PC-9 (cell line): ENCODE results near the gene RASL12. TPM values are rescaled to one million over a fixed set of nuclear protein-coding genes. Genes with fewer than 3 reads are reported as not detected.

Experiments used
- BruUV-seq: library from RNA; stranded (reverse); fragments of 400-500 nt; replicated peaks from 2 replicates; lab custom pipeline; 2021; lab: Mats Ljungman, UMichigan
- CTCF ChIA-PET: fragments of 300-600 bp; sonication (Branson Sonifier 250); formaldehyde crosslinking; loops from one replicate; lab custom pipeline; 2022; ENCODE audit warnings: antibody characterized with exemption; lab: Charles Lee
- POLR2A ChIA-PET: fragments of 300-600 bp; sonication (Branson Sonifier 250); formaldehyde crosslinking; loops from one replicate; lab custom pipeline; 2022; ENCODE audit warnings: antibody characterized with exemption; ENCODE audit not compliant: unreplicated experiment; lab: Charles Lee
- DNase-seq, 2 experiments: peaks; one replicate each; pipeline versions ENCODE4 v3.0.0 to v3.0.0-alpha.2; 2015 to 2022; ENCODE audit warnings: mixed read lengths in 1 of 2
- H2AFZ ChIP-seq: fragments of 200-600 bp; sonication (generic); 2 replicates; pipeline ENCODE4 v1.8.1; 2017; ENCODE audit warnings: antibody characterized with exemption
- H3F3A ChIP-seq: fragments of 200-600 bp; sonication (generic); 2 replicates; pipeline ENCODE4 v1.8.1; 2017; ENCODE audit warnings: antibody characterized with exemption, mild to moderate bottlenecking, low read depth; ENCODE audit not compliant: insufficient read depth
- H3K27ac ChIP-seq: fragments of 200-600 bp; sonication (generic); 2 replicates; pipeline ENCODE4 v1.6.1; 2016; ENCODE audit warnings: mixed run types
- H3K27me3 ChIP-seq: fragments of 200-600 bp; sonication (generic); 2 replicates; pipeline ENCODE4 v1.6.1; 2016; ENCODE audit warnings: low read depth, mixed run types; ENCODE audit not compliant: insufficient read depth
- H3K36me3 ChIP-seq: fragments of 200-600 bp; sonication (generic); 2 replicates; pipeline ENCODE4 v1.6.1; 2016; ENCODE audit warnings: low read depth, mixed run types
- H3K4me1 ChIP-seq: fragments of 200-600 bp; sonication (generic); replicated peaks from 2 replicates; pipeline ENCODE4 v1.6.1; 2016; ENCODE audit warnings: mixed run types; ENCODE audit not compliant: insufficient read depth
- H3K4me2 ChIP-seq: fragments of 200-600 bp; sonication (generic); 2 replicates; pipeline ENCODE4 v1.6.1; 2017; ENCODE audit warnings: mixed run types
- H3K4me3 ChIP-seq: fragments of 200-600 bp; sonication (generic); 2 replicates; pipeline ENCODE4 v1.6.1; 2016; ENCODE audit warnings: mixed run types
- H3K79me2 ChIP-seq: fragments of 200-600 bp; sonication (generic); 2 replicates; pipeline ENCODE4 v1.6.1; 2017; ENCODE audit warnings: low read depth, mixed run types
- H3K9me2 ChIP-seq: fragments of 200-600 bp; sonication (generic); 2 replicates; pipeline ENCODE4 v1.8.1; 2017; ENCODE audit warnings: mild to moderate bottlenecking; ENCODE audit not compliant: insufficient read depth
- H3K9me3 ChIP-seq: fragments of 200-600 bp; sonication (generic); 2 replicates; pipeline ENCODE4 v1.8.1; 2016; ENCODE audit warnings: low read depth; ENCODE audit not compliant: insufficient read depth
- H4K20me1 ChIP-seq: fragments of 200-600 bp; sonication (generic); 2 replicates; pipeline ENCODE4 v1.8.1; 2017; ENCODE audit not compliant: insufficient read depth
- EZH2 ChIP-seq: fragments of 200-600 bp; sonication (generic); IDR thresholded peaks from 2 replicates; pipeline ENCODE4 v1.8.0; 2017; ENCODE audit warnings: antibody characterized with exemption, low read depth
- intact Hi-C: fragments of 100-400 bp; cut with micrococcal nuclease; formaldehyde crosslinking; loops from one replicate; pipeline ENCODE4 v1.10.0; 2022; ENCODE audit not compliant: unreplicated experiment
- total RNA-seq: library from RNA; stranded (reverse); gene quantifications from 2 replicates; pipeline ENCODE4 v1.2.3, GENCODE V29; 2021
- TF ChIP-seq, protein P1 (sequence below): fragments of 200-600 bp; sonication (generic); conservative IDR thresholded peaks from 2 replicates; pipeline ENCODE4 v1.6.1; 2017; ENCODE audit warnings: mixed run types, antibody characterized with exemption, mild to moderate bottlenecking, moderate library complexity

Gene RASL12
- total RNA-seq, 1 experiment from 2014 or later: not detected

DNA sequence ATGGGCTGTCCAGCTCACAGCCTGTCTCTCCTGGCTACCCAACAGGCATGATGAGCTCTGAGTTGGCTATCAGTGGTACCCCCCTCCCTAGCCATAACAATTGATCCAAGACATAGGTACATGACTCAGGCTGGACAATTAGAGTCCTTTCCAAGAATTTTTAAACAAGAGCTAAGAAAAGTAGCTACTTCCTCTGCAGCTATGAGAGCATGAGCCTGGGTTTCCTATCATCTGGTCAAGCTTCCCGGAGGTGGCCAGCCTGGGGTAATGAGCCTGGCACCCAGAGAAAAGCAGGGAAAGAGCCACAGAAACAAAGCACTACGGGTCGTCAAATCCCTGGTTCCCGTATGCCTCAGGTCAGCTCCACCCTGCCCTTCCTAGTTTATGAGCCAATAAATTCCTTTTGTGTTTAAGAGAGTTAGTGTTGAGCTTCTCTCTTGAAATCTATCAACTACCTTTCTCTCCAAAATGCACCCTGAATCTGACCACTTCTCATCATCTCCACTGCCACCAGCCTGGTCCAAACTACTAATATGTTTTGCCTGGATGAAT, 24.9 kb downstream of the RASL12 start:
- Histone ChIP-seq H3K4me1 (peaks cover 23% of the 10 kb centered on the region), H3F3A (peaks cover 16% of the 10 kb centered on the region), H2AFZ (no peak overlapping the region), H4K20me1 (no peaks in the 10 kb centered on the region), H3K9me3 (no peaks in the 10 kb centered on the region), H3K36me3 (no peaks in the 10 kb centered on the region), H3K4me2 (no peak overlapping the region), H3K27ac (no peak overlapping the region), H3K9me2 (no peaks in the 10 kb centered on the region), H3K27me3 (no peaks in the 10 kb centered on the region), H3K4me3 (no peak overlapping the region), H3K79me2 (no peaks in the 10 kb centered on the region)
- no TSS peak for BruUV-seq
- no peak for DNase-seq
- no peak for TF ChIP-seq EZH2
- TF ChIP-seq, protein P1, sequence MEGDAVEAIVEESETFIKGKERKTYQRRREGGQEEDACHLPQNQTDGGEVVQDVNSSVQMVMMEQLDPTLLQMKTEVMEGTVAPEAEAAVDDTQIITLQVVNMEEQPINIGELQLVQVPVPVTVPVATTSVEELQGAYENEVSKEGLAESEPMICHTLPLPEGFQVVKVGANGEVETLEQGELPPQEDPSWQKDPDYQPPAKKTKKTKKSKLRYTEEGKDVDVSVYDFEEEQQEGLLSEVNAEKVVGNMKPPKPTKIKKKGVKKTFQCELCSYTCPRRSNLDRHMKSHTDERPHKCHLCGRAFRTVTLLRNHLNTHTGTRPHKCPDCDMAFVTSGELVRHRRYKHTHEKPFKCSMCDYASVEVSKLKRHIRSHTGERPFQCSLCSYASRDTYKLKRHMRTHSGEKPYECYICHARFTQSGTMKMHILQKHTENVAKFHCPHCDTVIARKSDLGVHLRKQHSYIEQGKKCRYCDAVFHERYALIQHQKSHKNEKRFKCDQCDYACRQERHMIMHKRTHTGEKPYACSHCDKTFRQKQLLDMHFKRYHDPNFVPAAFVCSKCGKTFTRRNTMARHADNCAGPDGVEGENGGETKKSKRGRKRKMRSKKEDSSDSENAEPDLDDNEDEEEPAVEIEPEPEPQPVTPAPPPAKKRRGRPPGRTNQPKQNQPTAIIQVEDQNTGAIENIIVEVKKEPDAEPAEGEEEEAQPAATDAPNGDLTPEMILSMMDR: no peak
- intact Hi-C loops: no loop called here
- POLR2A ChIA-PET: interaction anchor here (0.7 kb wide), 1 partner anchor 40 kb away, joined by 5 read pairs; no protein-coding TSS in a partner anchor
- CTCF ChIA-PET: interaction anchor here (1.7 kb wide), 1 partner anchor 9 kb away, joined by 5 read pairs; no protein-coding TSS in a partner anchor

- H3K36me3 ChIP-seq: no peaks in the 10 kb centered on the region
- no peaks in the 10 kb centered on the region for H3K27me3 ChIP-seq
- ChIA-PET CTCF (no interaction called here), POLR2A (no interaction called here)
- no peak for DNase-seq
- H4K20me1 ChIP-seq: no peaks in the 10 kb centered on the region
- no peak overlapping the region for H2AFZ ChIP-seq
- no peak overlapping the region for H3K27ac ChIP-seq
- no peaks in the 10 kb centered on the region for H3K9me2 ChIP-seq
- TF ChIP-seq, protein P1: no peak
- no peak for TF ChIP-seq EZH2
- no peaks in the 10 kb centered on the region for H3K79me2 ChIP-seq
- no peak overlapping the region for H3K4me2 ChIP-seq
- H3K4me3 ChIP-seq: no peak overlapping the region
- H3K4me1 ChIP-seq: peaks cover 23% of the 10 kb centered on the region
- H3K9me3 ChIP-seq: no peaks in the 10 kb centered on the region
- peaks cover 16% of the 10 kb centered on the region for H3F3A ChIP-seq
- no TSS peak for BruUV-seq
- intact Hi-C loops: no loop called here
These were observed 26.0 kb downstream of the RASL12 start for GRCh38 chr15:65041787-65042186.

DNA sequence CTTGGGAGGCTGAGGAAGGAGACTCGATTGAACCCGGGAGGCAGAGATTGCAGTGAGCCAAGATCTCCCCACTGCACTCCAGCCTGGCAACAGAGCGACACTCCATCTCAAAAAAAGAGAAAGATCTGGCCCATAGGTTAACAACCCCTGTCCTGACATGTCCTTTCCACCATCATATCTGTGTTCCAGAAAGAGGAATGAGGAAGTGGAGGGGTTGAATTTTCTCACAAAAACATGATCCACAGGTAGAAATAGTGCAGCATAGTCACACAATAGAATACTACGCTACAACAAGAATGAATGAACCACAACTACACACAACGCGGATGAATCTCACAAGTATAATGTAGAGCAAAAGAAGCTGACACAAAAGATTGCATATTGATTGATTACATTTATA, 27.3 kb downstream of the RASL12 start:
- ChIA-PET POLR2A (interaction anchor here (0.6 kb wide), 1 partner anchor 15 kb away, joined by 4 read pairs; no protein-coding TSS in a partner anchor), CTCF (no interaction called here)
- no peaks in the 10 kb centered on the region for H3K27me3 ChIP-seq
- no peak for TF ChIP-seq EZH2
- TF ChIP-seq, protein P1: no peak
- H3K36me3 ChIP-seq: no peaks in the 10 kb centered on the region
- H3K4me3 ChIP-seq: no peak overlapping the region
- intact Hi-C loops: no loop called here
- no peaks in the 10 kb centered on the region for H3K9me2 ChIP-seq
- no peaks in the 10 kb centered on the region for H3K9me3 ChIP-seq
- H3K4me2 ChIP-seq: no peak overlapping the region
- no TSS peak for BruUV-seq
- no peak overlapping the region for H2AFZ ChIP-seq
- H4K20me1 ChIP-seq: no peaks in the 10 kb centered on the region
- H3K27ac ChIP-seq: no peak overlapping the region
- peaks cover 13% of the 10 kb centered on the region for H3F3A ChIP-seq
- H3K79me2 ChIP-seq: no peaks in the 10 kb centered on the region
- no peak for DNase-seq
- peaks cover 19% of the 10 kb centered on the region for H3K4me1 ChIP-seq
